ENCODE measurements around the gene SPOCK2.

- TF ChIP-seq CTCF (optimal IDR thresholded peaks at IDR 0.05 in 1 of 3, IDR thresholded peaks at IDR 0.05 in 1 of 3, conservative IDR thresholded peaks at IDR 0.05 in 1 of 3; ENCODE audit: extremely low read depth in 1 of 3, insufficient read depth in 2 of 3, low read length in 3 of 3) (no peak), EZH2 (IDR thresholded peaks at IDR 0.05; ENCODE audit: low read length) (no peak)
Measured at GRCh38 chr10:72122221-72122620, 33.9 kb upstream of the SPOCK2 start.
